ENCODE data around the gene TMEM161B.
"Not testable (repeated sequence)": the region's sequence is repeated elsewhere in the genome, so short reads cannot be mapped to it uniquely, and the experiment has no call there.

Gene TMEM161B

GRCh38 chr5:88248743-88249540 is 19.7 kb downstream of the TMEM161B start:
- no peak for DNase-seq (ENCODE audit: low read depth)

- DNase-seq (ENCODE audit: low read depth): no peak
Measured at GRCh38 chr5:88248094-88248493, 20.6 kb downstream of the TMEM161B start.

- DNase-seq (ENCODE audit: low read depth): no peak
Measured at GRCh38 chr5:88245893-88246244, 22.8 kb downstream of the TMEM161B start.

- no peak for DNase-seq (ENCODE audit: low read depth)
Measured at GRCh38 chr5:88245241-88245892, 23.3 kb downstream of the TMEM161B start.

- DNase-seq (ENCODE audit: low read depth): no peak
Measured at GRCh38 chr5:88244686-88245085, 24.0 kb downstream of the TMEM161B start.

- DNase-seq (ENCODE audit: low read depth): not testable (repeated sequence)
Measured at GRCh38 chr5:88243493-88243892, 25.2 kb downstream of the TMEM161B start.

GRCh38 chr5:88238732-88239131 is 29.9 kb downstream of the TMEM161B start:
- no peak for DNase-seq (ENCODE audit: low read depth)

- no peak for DNase-seq (ENCODE audit: low read depth)
Measured at GRCh38 chr5:88236866-88237642, 31.6 kb downstream of the TMEM161B start.

- DNase-seq (ENCODE audit: low read depth): no peak
Measured at GRCh38 chr5:88235828-88236227, 32.8 kb downstream of the TMEM161B start.

- no peak for DNase-seq (ENCODE audit: low read depth)
Measured at GRCh38 chr5:88235346-88235745, 33.3 kb downstream of the TMEM161B start.

- DNase-seq (ENCODE audit: low read depth): no peak
Measured at GRCh38 chr5:88230546-88231066, 38.0 kb downstream of the TMEM161B start.

- DNase-seq (ENCODE audit: low read depth): no peak
Measured at GRCh38 chr5:88226881-88227450, 41.7 kb downstream of the TMEM161B start.

- DNase-seq (ENCODE audit: low read depth): no peak
Measured at GRCh38 chr5:88214655-88215054, 54.0 kb downstream of the TMEM161B start.

- no peak for DNase-seq (ENCODE audit: low read depth)
Measured at GRCh38 chr5:88207575-88207974, 61.1 kb downstream of the TMEM161B start.

GRCh38 chr5:88203981-88204750 is 64.5 kb downstream of the TMEM161B start:
- DNase-seq (ENCODE audit: low read depth): peak; percentile 18

- no peak for DNase-seq (ENCODE audit: low read depth)
Measured at GRCh38 chr5:88195636-88196035, 73.0 kb downstream of the TMEM161B start.

- DNase-seq (ENCODE audit: low read depth): no peak
Measured at GRCh38 chr5:88193896-88194295, 74.7 kb downstream of the TMEM161B start.

GRCh38 chr5:88190106-88190834 is 78.4 kb downstream of the TMEM161B start:
- DNase-seq (ENCODE audit: low read depth): peak; percentile 8

GRCh38 chr5:88189484-88189883 is 79.2 kb downstream of the TMEM161B start:
- DNase-seq (ENCODE audit: low read depth): not testable (repeated sequence)

GRCh38 chr5:88188458-88189132 is 80.0 kb downstream of the TMEM161B start:
- no peak for DNase-seq (ENCODE audit: low read depth)

Data from stimulated activated CD8-positive, alpha-beta memory T cell treated with anti-CD3 and anti-CD28 coated beads, Interleukin-15, amount 100 ng/mL, for 1 hour (primary cell).